Ishikawa (cell line): ENCODE measurements around the gene ATXN1.

ENCODE experiments used
- CEBPB ChIP-seq: IDR thresholded peaks from 2 replicates; pipeline ENCODE4 v1.6.1; 2012
- CREB1 ChIP-seq: IDR thresholded peaks from 2 replicates; pipeline ENCODE4 v1.6.1; 2012; ENCODE audit warnings: low read depth
- EGR1 ChIP-seq: IDR thresholded peaks from 2 replicates; pipeline ENCODE4 v1.6.1; 2012
- EP300 ChIP-seq: IDR thresholded peaks from 2 replicates; pipeline ENCODE4 v1.6.1; 2012; ENCODE audit warnings: borderline replicate concordance
- FOXM1 ChIP-seq: IDR thresholded peaks from 2 replicates; pipeline ENCODE4 v1.6.1; 2012; ENCODE audit warnings: low read depth, borderline replicate concordance
- MAX ChIP-seq: IDR thresholded peaks from 2 replicates; pipeline ENCODE4 v1.6.1; 2012
- NFIC ChIP-seq: IDR thresholded peaks from 2 replicates; pipeline ENCODE4 v1.6.1; 2012
- RAD21 ChIP-seq: IDR thresholded peaks from 2 replicates; pipeline ENCODE4 v1.6.1; 2012; ENCODE audit warnings: low read depth
- TAF1 ChIP-seq: IDR thresholded peaks from 2 replicates; pipeline ENCODE4 v1.6.1; 2012; ENCODE audit warnings: low read depth, mild to moderate bottlenecking
- TCF12 ChIP-seq: IDR thresholded peaks from 2 replicates; pipeline ENCODE4 v1.6.1; 2012; ENCODE audit warnings: low read depth
- TEAD4 ChIP-seq: IDR thresholded peaks from 2 replicates; pipeline ENCODE4 v1.6.1; 2012
- YY1 ChIP-seq: IDR thresholded peaks from 2 replicates; pipeline ENCODE4 v1.6.1; 2012; ENCODE audit warnings: low read depth
- ZBTB7A ChIP-seq: IDR thresholded peaks from 2 replicates; pipeline ENCODE4 v1.6.1; 2012; ENCODE audit warnings: low read depth
- TF ChIP-seq, protein P1 (sequence below): IDR thresholded peaks from 2 replicates; pipeline ENCODE4 v1.6.1; 2012; ENCODE audit warnings: low read depth, mild to moderate bottlenecking
- TF ChIP-seq, protein P2 (sequence below): IDR thresholded peaks from 2 replicates; pipeline ENCODE4 v1.6.1; 2012

The ATXN1 gene

DNA sequence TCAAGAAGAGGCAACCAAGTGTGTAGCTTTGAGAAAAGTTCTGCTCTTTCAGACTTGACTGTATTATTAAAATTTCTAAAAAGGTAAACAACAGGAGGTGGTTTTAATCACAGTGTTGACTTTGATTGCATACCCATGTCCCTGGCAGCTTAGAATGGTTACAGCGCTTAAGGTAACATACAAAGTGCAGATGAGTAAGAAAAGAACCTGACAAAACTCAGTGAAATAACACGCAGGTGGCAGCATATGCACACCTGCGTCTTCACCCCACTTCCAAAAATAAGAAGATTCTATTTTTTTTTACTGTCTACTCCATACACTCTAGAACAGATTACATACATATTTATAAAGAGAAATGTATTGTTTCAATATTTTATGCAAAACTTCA is 289.4 kb downstream of the ATXN1 start:
- TF ChIP-seq EP300 (no peak), TCF12 (no peak), NFIC (no peak), CEBPB (no peak), FOXM1 (no peak), TEAD4 (no peak), EGR1 (no peak), YY1 (no peak), ZBTB7A (no peak), MAX (no peak), TAF1 (no peak), RAD21 (no peak), CREB1 (no peak)
- TF ChIP-seq, protein P1, sequence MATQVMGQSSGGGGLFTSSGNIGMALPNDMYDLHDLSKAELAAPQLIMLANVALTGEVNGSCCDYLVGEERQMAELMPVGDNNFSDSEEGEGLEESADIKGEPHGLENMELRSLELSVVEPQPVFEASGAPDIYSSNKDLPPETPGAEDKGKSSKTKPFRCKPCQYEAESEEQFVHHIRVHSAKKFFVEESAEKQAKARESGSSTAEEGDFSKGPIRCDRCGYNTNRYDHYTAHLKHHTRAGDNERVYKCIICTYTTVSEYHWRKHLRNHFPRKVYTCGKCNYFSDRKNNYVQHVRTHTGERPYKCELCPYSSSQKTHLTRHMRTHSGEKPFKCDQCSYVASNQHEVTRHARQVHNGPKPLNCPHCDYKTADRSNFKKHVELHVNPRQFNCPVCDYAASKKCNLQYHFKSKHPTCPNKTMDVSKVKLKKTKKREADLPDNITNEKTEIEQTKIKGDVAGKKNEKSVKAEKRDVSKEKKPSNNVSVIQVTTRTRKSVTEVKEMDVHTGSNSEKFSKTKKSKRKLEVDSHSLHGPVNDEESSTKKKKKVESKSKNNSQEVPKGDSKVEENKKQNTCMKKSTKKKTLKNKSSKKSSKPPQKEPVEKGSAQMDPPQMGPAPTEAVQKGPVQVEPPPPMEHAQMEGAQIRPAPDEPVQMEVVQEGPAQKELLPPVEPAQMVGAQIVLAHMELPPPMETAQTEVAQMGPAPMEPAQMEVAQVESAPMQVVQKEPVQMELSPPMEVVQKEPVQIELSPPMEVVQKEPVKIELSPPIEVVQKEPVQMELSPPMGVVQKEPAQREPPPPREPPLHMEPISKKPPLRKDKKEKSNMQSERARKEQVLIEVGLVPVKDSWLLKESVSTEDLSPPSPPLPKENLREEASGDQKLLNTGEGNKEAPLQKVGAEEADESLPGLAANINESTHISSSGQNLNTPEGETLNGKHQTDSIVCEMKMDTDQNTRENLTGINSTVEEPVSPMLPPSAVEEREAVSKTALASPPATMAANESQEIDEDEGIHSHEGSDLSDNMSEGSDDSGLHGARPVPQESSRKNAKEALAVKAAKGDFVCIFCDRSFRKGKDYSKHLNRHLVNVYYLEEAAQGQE = no peak
- TF ChIP-seq, protein P2, sequence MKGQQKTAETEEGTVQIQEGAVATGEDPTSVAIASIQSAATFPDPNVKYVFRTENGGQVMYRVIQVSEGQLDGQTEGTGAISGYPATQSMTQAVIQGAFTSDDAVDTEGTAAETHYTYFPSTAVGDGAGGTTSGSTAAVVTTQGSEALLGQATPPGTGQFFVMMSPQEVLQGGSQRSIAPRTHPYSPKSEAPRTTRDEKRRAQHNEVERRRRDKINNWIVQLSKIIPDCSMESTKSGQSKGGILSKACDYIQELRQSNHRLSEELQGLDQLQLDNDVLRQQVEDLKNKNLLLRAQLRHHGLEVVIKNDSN = no peak

DNA sequence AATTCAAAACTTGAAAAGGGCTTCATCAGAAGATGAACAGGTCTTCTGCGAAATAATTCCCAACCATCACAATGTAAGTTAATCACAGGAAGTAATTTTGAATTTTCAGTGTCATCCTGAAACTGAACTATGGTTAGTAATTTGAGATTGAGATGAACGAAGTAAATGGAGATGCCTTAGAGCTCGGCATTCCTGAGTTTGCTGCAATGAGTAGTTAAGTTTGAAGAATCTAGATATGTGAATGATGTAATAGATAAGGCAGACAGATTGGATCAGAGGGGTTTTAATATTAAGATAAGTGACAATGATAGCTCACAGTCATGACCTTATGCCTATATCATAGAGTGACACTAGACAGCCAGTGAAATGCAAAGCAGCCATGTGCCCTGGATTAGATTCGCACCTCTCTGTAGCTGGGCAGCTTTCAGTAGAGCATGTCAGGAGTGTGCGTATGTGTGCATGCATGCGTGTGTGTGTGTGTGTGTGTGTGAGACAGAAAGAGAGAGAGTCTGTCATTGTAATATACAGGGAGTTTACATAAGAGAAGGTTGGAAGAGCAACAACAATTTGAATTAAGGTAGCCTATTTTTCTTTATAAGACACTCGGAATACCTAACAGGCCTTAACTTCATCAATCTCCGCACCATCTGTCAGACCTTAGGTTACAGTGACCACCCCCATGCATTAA is 289.9 kb downstream of the ATXN1 start:
- TF ChIP-seq, protein P1 = no peak
- no peak for TF ChIP-seq NFIC
- TF ChIP-seq FOXM1 = no peak
- TF ChIP-seq TEAD4 = no peak
- TF ChIP-seq, protein P2 = no peak
- TF ChIP-seq CEBPB = no peak
- TF ChIP-seq EGR1 = no peak
- no peak for TF ChIP-seq TAF1
- no peak for TF ChIP-seq YY1
- TF ChIP-seq TCF12 = no peak
- TF ChIP-seq CREB1 = no peak
- no peak for TF ChIP-seq MAX
- no peak for TF ChIP-seq ZBTB7A
- TF ChIP-seq RAD21 = no peak
- no peak for TF ChIP-seq EP300

DNA sequence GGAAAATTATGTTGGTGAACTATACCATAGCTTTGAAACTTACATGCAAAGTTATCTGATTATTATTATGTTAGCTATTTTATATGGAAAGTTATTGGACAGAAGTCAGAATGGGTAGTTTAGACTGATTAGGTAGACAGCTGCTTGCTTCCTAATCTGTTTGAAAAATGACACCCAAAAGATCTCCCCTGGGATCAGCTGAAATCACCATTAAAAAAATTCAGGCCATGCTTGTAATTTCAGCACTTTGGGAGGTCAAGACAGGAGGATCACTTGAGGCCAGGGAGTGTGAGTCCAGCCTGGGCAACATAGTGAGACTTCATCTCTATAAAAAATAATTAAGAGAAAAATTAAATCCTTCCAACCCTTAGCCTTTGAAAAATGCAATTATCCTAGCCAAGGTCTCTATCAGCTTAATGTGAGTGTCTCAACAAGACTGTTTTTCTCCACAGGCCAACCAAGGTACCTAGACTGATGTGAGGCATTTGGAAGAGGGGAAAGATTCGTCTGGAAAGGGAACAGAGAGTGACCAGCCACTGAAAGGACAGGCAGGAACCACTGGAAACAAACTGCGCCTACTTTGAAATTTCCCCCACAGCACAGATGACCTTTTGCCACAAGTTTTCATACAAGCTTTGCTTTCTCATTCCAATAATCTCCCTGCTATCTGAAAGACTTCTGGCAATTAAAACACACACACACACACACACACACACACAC is 290.6 kb downstream of the ATXN1 start:
- no peak for TF ChIP-seq TAF1
- no peak for TF ChIP-seq EGR1
- TF ChIP-seq, protein P2 = no peak
- TF ChIP-seq TCF12 = no peak
- TF ChIP-seq CEBPB = no peak
- no peak for TF ChIP-seq MAX
- TF ChIP-seq EP300 = no peak
- TF ChIP-seq, protein P1 = no peak
- no peak for TF ChIP-seq ZBTB7A
- TF ChIP-seq YY1 = no peak
- no peak for TF ChIP-seq NFIC
- no peak for TF ChIP-seq CREB1
- TF ChIP-seq RAD21 = no peak
- TF ChIP-seq FOXM1 = no peak
- no peak for TF ChIP-seq TEAD4
